Measurements from ENCODE around the gene SNRNP25.

- no peak for TF ChIP-seq CTCF (IDR thresholded peaks at IDR 0.05; ENCODE audit: insufficient read depth, low read length, poor library complexity, severe bottlenecking)
- no peak for TF ChIP-seq EZH2phosphoT487 (conservative IDR thresholded peaks at IDR 0.05; ENCODE audit: low read length)
Measured at GRCh38 chr16:101586-101985, 48.0 kb downstream of the SNRNP25 start.

All from SU-DHL-6 (cell line).